ENCODE measurements around the gene CAV2.

CAV2 gene

DNA sequence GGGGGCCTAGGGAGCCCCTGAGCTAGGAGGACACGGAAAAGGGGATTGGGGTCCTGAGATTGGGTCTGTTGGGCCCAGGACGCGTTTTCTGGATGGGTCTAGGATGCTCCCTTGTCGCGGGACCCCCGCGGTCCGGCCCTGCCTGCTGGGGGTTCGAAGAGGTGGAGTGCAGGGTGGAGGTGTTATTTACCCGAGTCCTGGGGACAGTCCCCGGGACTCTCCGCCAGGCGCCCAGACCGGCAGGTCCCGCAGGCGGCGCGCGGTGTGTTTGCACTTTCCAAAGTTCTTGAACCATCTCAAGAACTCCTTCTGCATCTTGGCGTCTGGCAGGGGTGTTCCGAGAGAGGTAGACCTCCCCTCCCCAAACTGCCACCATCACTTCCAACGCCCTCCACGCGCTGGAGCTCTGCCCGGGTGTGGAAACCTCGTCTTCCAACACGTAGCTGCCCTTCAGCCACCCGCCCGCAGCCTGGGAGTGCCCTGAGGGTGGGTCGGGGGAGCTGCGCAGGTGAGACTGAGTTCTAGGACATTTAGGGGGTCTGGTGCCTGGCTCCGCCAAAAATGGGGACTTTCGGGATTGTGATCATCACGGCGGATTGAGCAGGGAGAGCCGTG, 25.9 kb downstream of the CAV2 start:
- DNase-seq: no peak

GRCh38 chr7:116525913-116526861, 26.6 kb downstream of the CAV2 start:
- DNase-seq: peak; percentile 4

GRCh38 chr7:116526897-116527296, 27.4 kb downstream of the CAV2 start:
- DNase-seq: no peak

DNA sequence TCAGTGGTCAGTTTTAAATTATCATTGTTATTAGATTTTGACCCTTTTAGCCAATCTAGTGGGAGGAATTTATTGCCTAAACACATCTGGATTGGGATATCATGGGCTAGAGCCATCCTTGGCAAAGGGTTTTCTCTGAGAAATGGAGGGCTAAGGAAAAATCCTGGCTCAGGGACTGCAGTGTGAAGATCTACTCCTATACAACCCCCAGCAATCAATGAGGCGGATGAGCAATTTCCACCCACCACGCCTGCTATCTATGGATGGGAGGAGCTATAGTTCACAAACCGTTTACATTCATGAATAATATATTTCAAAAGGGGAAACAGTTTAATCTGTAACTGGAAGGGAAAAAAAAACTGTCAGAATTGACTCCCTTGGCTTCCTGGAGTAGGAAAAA, 28.0 kb downstream of the CAV2 start:
- no peak for DNase-seq

GRCh38 chr7:116528008-116528789, 28.7 kb downstream of the CAV2 start:
- no peak for DNase-seq

DNA sequence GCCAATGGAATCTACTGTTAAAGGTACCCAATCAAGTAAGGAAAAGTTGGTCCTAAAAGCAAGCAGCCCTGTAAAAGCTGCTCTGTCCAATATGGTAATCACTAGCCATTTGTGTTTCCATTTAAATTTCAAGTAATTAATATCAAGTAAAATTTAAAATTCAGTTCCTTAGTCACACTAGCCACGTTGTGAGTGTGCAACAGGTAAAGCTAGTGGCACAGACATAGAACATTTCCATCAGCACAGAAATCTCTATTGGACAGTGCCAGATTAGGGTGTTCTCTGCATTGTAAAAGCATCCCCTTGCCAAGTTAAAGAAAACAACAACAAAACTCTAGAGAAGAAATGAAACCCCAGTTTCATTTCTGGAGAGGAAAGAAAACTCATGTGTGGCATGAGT, 29.7 kb downstream of the CAV2 start:
- no peak for DNase-seq

DNA sequence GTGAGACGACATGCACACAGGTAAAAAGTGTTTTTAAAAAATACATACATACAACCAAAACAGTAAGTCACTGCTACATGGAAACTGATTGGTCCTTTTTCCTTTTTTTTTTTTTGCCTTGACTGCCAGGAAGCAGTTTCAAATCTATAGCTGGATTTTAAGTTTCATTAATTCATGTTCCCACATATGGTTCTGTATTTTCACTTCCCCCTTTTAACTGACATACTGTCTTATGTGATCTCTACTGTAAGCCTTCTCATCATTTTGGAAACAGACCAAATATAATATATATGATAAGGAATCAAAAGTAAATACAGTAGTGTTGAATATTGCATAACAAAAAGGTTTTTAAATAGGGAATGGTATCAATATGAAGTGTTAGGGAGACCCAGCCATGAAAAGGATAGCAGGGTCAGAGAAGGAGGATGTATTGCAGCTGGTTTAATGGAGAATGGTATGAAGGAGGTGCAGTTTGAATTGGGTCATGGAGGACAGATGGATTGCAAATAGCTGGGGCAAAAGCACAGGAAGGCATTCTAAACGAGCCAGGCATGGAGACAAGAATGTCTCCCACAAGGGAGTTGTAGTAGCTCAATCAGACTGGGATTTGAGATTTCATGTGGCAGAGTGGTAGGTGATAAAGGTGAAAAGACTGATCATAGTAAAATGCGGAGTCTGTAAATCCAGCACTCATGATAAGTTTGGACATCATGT, 30.7 kb downstream of the CAV2 start:
- no peak for DNase-seq

GRCh38 chr7:116532102-116532688, 32.7 kb downstream of the CAV2 start:
- DNase-seq: no peak

DNA sequence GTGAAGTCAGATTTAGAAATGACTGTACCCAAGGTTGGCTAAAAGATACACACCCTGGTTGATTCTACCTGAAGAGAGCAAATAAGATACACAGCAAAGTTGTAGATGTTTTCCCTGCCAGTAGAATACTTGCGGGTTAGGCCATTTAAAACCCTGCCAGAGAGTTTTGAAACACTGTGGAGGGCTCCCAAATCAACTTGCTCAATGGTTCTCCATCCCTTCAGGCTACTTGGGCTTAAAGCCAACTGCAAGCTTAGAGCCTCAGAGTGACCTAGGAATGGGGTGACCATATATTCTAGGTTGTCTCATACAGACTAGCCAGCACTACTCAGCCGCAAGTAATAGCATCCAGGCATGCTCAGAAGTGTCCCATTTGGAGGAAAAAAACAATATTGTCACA, 35.3 kb downstream of the CAV2 start:
- DNase-seq: no peak

DNA sequence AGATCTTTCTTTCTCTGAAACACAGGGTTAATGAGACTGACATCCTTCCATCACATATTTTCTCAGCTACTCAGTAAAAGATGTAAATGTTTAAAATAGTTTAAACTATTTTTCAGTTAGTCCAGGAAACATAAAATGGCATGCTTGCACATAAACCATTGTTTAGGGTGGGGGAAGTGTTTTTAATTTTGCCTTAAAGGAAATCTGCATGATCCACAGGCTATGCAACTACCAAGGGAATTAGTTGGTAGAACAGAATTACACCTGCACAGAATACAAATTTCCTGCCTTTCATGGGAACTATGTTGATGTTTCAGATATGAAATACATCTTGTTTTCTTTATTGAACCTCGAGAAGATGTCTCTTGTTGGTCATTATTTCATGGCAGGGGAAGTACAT, 35.9 kb downstream of the CAV2 start:
- DNase-seq: no peak

DNA sequence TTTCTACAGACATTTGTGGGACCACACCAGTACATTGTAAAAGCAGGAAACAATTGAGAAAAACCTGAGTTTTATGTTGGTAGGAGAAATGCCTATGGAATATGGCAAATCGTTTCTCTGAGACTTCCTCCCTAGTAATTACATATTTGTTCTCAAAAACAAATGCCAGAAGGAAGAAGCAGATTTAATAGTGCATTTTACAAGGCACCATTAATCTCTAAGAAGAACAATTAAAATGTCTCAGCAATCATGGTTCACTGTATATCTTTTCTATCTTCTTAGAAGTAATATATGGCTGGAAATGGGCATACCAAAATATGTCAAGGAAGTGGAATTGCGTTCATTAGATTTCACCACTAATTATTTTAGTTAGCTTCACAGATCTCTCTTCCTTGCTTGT, 38.6 kb downstream of the CAV2 start:
- DNase-seq: no peak

DNA sequence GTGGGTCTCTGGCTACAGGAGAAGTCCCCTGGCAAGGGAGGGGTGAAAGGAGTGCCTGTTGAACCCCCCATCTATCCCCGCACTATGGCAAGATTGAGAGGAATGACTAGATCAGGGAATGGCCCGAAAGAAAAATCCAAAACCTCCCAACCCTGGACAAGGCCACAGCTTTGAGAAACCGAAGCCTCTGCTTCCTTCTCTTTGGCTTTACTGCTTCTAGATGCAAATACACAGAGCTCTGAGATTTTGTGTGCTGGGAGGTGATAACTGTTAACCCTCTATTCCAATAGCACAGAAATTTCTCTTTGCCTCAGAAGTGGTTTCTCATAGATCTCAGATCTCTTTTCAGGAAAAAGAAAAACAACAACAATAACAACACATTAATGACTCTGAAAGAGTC, 40.3 kb downstream of the CAV2 start:
- no peak for DNase-seq

- no peak for DNase-seq
These were observed 41.2 kb downstream of the CAV2 start for GRCh38 chr7:116540743-116541142.

DNA sequence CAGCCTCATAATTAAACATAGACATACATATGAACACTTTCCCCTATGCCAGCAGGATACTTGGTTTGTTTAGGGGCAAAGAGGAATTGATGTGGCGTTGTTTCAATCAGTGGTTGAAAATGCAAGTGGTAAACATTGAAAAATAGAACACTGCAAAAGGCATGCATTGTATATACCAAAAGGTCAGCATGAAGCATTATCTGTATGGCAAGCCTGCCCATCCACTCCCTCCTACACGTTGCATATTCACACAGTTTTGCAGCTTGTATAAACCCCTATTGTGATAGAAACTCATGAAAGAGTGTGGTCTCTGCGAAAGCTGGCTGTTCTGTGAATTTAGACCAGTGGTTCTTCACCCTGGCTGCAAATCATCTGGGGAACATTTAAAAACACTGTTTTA, 42.4 kb downstream of the CAV2 start:
- DNase-seq: no peak

GRCh38 chr7:116542618-116543017, 43.1 kb downstream of the CAV2 start:
- no peak for DNase-seq

- no peak for DNase-seq
These were observed 44.1 kb downstream of the CAV2 start for GRCh38 chr7:116543664-116544063.

- DNase-seq: no peak
These were observed 44.9 kb downstream of the CAV2 start for GRCh38 chr7:116544487-116544886.

DNA sequence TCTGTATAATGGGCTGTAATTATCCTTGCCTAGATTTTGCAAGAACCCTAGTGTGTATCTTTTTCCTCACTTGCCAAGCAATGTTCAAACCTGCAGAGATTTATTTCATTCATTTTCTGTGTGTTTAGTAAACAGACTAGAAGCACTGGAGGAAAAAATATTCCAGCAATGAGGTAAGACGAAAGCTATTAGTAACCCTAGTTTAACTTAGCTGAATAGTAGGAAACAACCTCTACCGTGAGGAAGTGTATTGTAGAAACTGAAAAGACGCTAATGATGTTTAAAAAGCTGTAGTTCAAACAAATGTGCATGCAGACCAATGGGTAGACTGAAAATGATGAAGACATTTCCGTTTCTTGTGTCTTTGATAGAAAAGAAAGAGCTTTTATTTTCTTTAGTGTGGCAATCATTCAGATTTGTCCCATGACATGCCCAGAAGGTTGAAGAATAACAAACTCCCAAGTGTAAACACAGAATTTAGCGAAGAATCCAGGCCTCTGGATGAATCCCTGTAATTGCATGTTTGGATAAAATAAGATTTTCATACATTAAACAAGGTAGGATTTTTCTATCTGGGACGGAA, 46.0 kb downstream of the CAV2 start:
- no peak for DNase-seq

DNA sequence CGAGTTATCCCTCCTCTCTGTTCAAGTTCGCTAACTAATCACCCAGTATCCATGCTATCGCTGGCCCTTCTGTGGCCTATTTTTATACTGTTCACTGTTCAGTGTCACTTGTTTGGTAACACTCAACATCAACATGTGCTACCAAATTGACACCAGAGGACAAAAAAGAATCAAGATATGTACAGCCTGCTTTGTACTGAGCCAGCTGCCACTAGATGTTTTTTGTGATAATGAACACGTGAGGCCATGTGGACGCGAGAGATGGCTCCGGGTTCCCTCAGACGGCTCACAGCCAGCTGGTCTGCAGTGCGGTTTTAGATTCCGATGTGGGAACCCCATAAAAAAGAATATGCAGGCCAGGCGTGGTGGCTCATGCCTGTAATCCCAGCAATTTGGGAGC, 46.5 kb downstream of the CAV2 start:
- no peak for DNase-seq

DNA sequence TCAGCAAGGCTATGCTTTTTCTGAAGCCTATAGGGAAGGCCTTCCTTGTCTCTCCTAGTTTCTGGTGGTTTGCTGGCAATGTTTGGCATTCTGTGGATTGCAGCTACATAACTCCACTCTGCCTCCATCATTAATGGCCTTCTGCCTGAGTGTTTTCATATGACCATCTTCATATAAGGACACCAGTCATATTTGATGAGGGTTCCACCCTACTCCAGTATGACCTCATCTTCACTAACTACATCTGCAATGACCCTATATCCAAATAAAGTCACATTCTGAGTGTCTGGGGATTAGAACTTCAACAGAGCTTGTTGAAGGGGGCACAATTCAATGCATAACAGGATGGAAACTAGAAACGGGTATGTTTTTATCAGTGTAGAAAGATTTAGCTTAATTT, 47.4 kb downstream of the CAV2 start:
- no peak for DNase-seq

DNA sequence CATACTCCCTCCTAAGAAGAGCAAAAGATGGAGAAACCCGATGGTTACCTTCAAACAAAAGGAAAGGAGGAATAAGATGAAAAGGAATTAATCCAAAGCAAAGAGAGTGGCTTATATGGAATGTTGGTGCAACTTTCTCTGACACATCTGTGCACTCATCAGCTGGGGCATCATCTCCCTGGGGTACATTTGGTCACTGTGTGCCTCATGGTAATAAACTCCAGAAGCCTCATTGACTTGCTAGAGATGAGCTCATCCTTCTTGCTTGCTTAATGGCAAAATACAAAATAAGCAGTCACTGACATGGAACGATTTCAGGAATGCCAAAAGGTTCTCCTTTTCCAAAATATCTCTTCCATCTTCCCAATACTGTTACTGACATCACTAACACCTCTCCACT, 47.8 kb downstream of the CAV2 start:
- DNase-seq: no peak

GRCh38 chr7:116548506-116548905, 49.0 kb downstream of the CAV2 start:
- DNase-seq: no peak
